Measurements from ENCODE around the gene CCL17.

- TF ChIP-seq CTCF (IDR thresholded peaks at IDR 0.05) (no peak), POLR2AphosphoS5 (IDR thresholded peaks at IDR 0.05; ENCODE audit: insufficient read depth in 1 of 2, low read depth in 1 of 2) (no peak), POLR2A (IDR thresholded peaks at IDR 0.05) (no peak)
These were observed 58.4 kb downstream of the CCL17 start for GRCh38 chr16:57462978-57463362.

All from vagina (tissue), 2 donors.